Coronary artery (tissue), 2 donors: ENCODE measurements around the gene GLB1L3.

ENCODE experiments used
- DNase-seq: peaks from one replicate; pipeline ENCODE4 v3.0.0-alpha.2; 2017; ENCODE audit warnings: low spot score
- H3K27ac ChIP-seq, 2 donors: fragments of 200-600 bp; sonication (generic); one replicate each; pipeline ENCODE4 v1.5.1; 2016 to 2019
- H3K4me3 ChIP-seq: fragments of 200-600 bp; sonication (generic); 2 replicates; pipeline ENCODE4 v1.5.1; 2016; ENCODE audit warnings: mild to moderate bottlenecking, moderate library complexity
- CTCF ChIP-seq: fragments of 200-600 bp; sonication (generic); IDR thresholded peaks from one replicate; pipeline ENCODE4 v1.5.1; 2019; ENCODE audit warnings: antibody characterized with exemption

GLB1L3 gene

DNA sequence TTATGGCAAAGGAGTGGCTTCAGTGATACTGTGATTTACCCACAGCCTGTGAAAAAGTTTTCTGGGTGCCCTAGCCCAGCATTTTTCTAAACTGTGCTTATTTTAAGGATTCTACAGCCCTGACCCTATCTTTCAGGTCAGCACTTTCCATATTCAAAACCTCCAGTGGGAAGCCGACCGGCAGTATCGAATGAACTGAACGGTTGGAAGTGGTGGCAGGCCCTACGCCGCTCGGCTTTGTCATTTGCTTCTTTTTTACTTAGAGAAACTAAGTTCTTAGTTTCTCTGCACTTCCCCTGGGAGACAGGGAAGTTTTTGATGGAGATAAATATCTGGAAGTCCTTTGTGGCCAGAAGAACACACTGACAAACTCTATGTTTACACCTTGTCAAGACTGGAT, 56.6 kb downstream of the GLB1L3 start:
- Histone ChIP-seq H3K27ac (no peak overlapping the region), H3K4me3 (no peak overlapping the region)
- DNase-seq: no peak
- TF ChIP-seq CTCF: no peak

- no peak for DNase-seq
- no peak overlapping the region for H3K4me3 ChIP-seq
- no peak for TF ChIP-seq CTCF
- no peak overlapping the region for H3K27ac ChIP-seq
Measured at GRCh38 chr11:134333312-134333711, 57.1 kb downstream of the GLB1L3 start.

- no peak overlapping the region for H3K4me3 ChIP-seq
- no peak for TF ChIP-seq CTCF
- DNase-seq: no peak
- H3K27ac ChIP-seq: no peak overlapping the region
Measured at GRCh38 chr11:134333946-134334345, 57.8 kb downstream of the GLB1L3 start.

- Histone ChIP-seq H3K27ac (no peak overlapping the region), H3K4me3 (no peak overlapping the region)
- no peak for DNase-seq
- no peak for TF ChIP-seq CTCF
Measured at GRCh38 chr11:134334796-134335571, 58.8 kb downstream of the GLB1L3 start.

DNA sequence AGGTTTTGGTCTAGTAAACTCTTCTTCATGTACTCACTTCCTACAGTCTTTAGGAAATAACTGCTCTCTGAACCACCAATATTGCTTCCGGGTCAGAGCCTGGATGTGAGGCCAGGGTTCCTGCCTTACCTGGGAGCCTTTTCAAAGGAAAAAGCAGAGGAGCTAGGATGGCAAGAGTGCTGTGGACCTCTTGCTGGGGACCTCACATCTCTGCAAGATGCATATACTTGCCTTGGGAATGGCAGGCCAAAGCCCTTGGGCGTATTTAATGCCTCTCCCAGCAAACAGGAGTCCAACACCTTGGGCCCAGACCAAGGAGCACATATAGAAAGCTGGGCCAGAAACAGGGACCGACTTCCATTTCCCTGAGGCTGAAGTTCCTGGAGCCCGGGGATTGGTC, 60.9 kb downstream of the GLB1L3 start:
- DNase-seq: no peak
- Histone ChIP-seq H3K27ac (no peak overlapping the region), H3K4me3 (no peak overlapping the region)
- no peak for TF ChIP-seq CTCF

DNA sequence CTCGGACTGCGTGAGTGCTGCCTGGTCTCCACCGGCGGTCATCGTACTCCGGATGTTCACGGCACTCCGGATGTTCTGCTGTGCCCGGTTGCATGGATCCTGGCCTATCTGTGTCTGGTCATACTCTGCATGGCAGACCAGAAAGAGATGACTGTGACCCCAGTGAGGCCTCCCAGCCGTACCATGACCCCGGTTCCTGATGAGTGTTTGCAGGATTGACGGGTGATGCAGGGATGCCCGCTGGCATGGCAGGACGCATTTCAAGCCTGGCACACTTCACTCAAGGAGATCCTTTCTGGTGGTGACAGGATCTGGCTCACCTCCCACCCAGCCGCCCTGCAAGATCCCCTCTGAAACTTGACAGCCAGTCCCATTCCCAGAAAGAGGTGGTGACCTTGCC, 61.9 kb downstream of the GLB1L3 start:
- TF ChIP-seq CTCF: no peak

DNA sequence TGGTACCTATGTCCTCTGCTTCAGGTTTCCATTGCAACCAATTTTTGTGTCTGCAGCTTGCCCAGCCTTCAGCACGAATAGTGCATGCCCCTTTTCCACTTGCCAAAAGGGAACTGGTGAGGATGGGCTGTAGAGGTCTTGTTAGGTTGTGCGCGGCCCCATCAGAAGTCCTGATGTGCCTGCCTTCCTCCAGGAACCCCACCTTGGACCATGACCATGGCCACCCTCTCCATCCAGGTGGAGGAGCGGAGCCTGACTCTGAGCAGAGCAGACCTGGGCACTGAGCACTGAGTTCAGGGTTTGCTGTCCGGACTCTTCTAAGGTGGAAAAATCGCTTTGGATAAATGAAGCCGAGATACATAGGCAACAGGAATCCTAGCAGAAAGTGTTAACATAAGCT, 62.5 kb downstream of the GLB1L3 start:
- no peak for TF ChIP-seq CTCF

More for the DNA sequence above, 61.9 kb downstream of the GLB1L3 start:
- H3K4me3 ChIP-seq: no peak overlapping the region
- H3K27ac ChIP-seq: no peak overlapping the region
- DNase-seq: no peak

More for the DNA sequence above, 62.5 kb downstream of the GLB1L3 start:
- DNase-seq: no peak
- Histone ChIP-seq H3K4me3 (no peak overlapping the region), H3K27ac (no peak overlapping the region)
